ENCODE data around the gene PTPRA.

Gene PTPRA

DNA sequence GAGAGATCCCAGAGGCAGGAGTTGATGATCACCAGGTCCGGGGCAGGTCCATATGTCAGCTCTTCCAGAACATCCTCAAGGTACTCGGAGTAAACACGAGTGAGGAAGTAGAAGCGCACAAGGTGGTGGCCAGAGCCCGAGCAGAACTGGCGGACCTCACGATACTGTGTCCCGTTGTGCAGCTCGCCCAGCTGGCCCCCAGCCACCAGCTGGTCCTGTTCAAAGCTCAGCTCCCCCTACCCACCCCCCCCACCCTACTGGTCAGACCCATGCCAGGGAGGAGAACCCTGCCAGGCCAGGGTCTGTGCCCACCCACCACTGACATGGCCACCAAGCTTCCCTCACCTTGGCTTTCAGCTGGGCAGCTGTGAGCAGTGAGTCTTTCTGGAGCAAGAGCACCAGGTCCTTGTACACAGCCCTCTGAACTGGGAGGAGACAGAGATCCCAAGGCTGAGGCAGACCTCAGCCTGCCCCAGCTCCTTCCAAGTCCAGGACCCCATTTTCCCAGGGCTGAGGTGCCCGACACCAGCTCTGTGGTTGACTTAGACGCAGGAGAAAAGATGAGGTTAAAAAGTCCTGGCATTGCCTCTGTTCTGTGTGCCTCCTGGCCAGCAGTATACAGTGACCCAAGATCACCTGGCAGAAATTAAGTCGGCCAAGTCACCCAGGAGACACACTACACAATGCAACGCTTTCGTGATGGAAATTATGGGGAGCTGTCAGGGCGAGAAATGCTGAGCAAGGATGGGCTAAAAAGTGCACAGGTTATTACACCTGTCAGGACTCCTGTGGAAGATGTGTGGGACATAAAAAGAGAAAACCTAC is 34.2 kb upstream of the PTPRA start:
- peak overlapping the region; percentile 72 to 87 for H3K4me3 Mint-ChIP-seq
- no peaks in the 10 kb centered on the region for H3K27me3 Mint-ChIP-seq

DNA sequence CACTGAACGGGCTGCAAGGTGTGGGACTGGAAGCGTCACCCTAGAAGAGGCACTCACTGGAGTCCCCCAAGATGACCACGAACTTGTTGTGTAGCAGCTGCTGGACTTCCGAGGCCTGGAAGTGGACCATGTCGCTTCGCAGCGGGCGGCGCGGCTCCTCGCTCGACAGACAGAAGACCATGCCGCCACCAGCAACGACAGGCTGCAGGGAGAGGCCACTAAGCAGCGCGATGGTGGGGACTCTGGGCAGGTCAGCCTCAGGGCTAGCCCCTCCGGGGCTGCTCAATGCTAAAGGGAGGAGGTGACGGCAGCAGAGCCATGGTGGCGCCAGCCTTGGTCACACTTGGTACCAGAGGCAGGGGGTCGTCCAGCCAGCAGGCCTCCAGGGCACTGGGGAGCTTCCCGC is 33.5 kb upstream of the PTPRA start:
- H3K27me3 Mint-ChIP-seq = no peaks in the 10 kb centered on the region
- peaks cover 7% of the 10 kb centered on the region for H3K36me3 Mint-ChIP-seq (ENCODE audit: insufficient read depth)
- peak overlapping the region; percentile 76 to 78 for H3K27ac Mint-ChIP-seq
- H3K4me3 Mint-ChIP-seq = peak overlapping the region; percentile 72 to 87
- ATAC-seq (replicated peaks) (no peak), DNase-seq (no peak)
- peaks cover 17 to 37% of the 10 kb centered on the region in 2 donors for H3K4me1 Mint-ChIP-seq (ENCODE audit: low read depth in 2 of 2)
- no peaks in the 10 kb centered on the region for H3K9me3 Mint-ChIP-seq

More for the DNA sequence above, 34.2 kb upstream of the PTPRA start:
- ATAC-seq (replicated peaks) = no peak
- Mint-ChIP-seq H3K4me1 (ENCODE audit: low read depth in 2 of 2) (peaks cover 13 to 30% of the 10 kb centered on the region in 2 donors), H3K36me3 (ENCODE audit: insufficient read depth) (peaks cover 7% of the 10 kb centered on the region), H3K9me3 (no peaks in the 10 kb centered on the region), H3K27ac (peak overlapping the region; percentile 76 to 78)
- DNase-seq = no peak

DNA sequence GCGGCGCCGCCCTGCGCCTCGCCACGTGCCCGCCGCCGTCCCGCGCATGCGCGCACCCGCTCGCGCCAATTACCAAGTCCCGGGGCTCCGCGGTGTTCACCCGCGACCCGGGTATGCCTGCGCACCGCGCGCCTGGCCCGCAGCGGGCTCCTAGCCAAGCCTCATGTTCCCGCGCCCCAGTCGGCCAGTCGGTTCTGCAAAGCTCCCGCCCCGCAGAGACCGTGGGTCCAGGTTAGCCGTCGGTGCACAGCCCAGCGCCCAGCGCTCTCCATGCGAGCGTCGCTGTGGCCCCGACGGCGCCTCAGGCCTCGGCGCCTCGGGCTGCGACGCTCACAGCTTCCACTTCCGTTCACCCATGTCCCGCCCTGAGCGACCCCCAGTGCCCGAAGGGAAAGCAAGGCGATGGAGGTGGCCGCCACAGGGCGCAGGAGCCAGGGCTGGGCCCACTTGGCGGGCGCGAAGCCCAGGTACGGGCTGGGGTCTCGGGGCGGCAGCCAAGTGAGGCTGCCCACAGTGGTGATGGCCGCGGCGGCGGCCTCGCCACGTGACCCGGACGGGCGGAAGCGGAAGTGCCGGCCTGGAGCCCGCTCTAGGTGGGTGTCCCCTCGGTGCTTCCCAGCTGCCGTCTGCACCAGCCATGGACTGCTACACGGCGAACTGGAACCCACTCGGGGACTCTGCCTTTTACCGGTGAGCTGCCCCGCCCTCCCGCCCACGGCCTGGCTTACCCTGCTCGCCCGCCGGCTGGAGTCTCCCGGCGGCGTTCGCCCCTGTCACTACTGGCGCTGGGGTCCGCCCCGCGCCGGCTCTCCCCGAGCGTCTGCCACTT is 32.9 kb upstream of the PTPRA start, which contains the start of the genes PCED1A and VPS16:
Gene PCED1A (minus strand): TSS at position 518 of the 829 bp plus-strand sequence. CDS start 743 bp downstream, outside the sequence.
Gene VPS16 (plus strand): TSS at position 608 of the 829 bp plus-strand sequence. CDS start 30 bp downstream, at position 638.
- DNase-seq (peak; percentile 83 to 90 (median 88)), ATAC-seq (replicated peaks) (peak; percentile 98)
- H3K27ac Mint-ChIP-seq = peak within 1 kb of the TSS; percentile 76 to 78
- H3K27me3 Mint-ChIP-seq = no peaks in the 10 kb centered on the region
- peaks cover 7% of the 10 kb centered on the region for H3K36me3 Mint-ChIP-seq (ENCODE audit: insufficient read depth)
- H3K4me1 Mint-ChIP-seq (ENCODE audit: low read depth in 2 of 2) = peaks cover 20 to 42% of the 10 kb centered on the region in 2 donors
- peak within 1 kb of the TSS; percentile 76 to 87 for H3K4me3 Mint-ChIP-seq
- no peaks in the 10 kb centered on the region for H3K9me3 Mint-ChIP-seq

DNA sequence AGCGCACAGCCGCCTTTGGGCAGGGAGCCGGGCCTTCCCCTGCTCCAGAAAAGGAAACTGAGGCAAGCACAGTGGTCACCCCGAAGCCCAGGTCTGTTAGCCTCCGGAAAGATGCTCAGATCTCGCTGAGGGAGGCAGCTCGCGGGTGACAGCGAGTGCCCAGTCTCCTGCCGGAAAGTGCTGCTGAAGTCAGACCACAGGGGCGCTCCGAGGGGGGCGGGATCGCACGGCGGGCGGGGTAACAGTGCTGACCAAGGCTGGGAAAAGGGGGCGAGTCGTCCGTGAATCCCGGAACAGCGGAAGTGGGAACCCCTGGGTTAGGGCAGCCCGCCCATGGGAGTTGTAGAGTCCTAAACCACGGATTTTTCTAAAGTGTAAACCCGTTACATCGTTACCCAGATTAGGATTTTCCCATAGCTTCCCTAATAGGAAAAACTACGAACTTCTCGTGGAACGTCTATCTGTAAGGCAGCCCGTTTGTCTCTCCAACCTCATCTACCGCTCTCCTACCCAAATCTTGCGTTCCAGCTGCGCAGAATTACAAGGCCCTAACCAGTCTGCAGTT is 32.2 kb upstream of the PTPRA start:
- Mint-ChIP-seq H3K27ac (peak overlapping the region; percentile 76 to 78), H3K4me1 (ENCODE audit: low read depth in 2 of 2) (peaks cover 20 to 42% of the 10 kb centered on the region in 2 donors), H3K4me3 (peak overlapping the region; percentile 76 to 87), H3K9me3 (no peaks in the 10 kb centered on the region), H3K27me3 (no peaks in the 10 kb centered on the region), H3K36me3 (ENCODE audit: insufficient read depth) (peaks cover 7% of the 10 kb centered on the region)
- ATAC-seq (replicated peaks) (peak; percentile 26), DNase-seq (peak in 2 of 3 experiments; percentile 16 to 33)

DNA sequence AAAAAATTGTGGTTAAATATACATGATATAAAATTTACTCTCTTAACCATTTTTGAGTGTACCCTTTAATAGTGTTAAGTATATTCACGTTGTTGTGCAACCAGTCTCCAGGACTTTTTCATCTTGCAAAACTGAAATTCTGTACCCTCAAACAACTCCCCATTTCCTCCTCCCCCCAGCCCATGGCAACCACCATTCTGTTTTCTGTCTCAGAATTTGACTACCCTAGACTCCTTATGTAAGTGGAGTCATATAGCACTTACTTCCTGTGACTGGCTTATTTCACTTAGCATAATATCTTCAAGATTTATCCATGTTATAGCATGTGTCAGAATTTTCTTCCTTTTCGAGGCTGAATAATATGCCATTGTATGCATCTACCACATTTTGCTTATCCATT is 27.7 kb upstream of the PTPRA start:
- ATAC-seq (replicated peaks) = no peak

DNA sequence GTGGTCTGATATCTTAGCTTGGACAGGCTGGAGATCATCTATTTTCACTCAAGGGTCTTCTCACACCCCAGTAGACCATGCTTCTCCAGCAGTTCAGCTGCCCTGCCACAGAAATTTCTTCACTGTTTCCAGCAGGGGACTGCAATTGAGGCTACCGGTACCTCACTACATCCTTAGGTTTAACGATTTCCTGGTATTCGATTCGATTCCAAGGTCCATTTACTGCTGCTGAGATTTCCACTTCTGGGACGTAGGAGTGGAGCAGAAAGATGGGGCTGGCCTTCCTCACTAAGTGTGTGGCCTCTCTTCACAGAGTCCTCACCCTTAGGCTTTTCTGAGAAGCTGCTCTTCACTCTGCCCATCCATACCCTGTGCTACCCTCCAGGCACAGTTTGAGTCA is 26.6 kb upstream of the PTPRA start:
- Mint-ChIP-seq H3K27ac (no peak overlapping the region), H3K36me3 (ENCODE audit: insufficient read depth) (peaks cover 10% of the 10 kb centered on the region), H3K27me3 (no peaks in the 10 kb centered on the region), H3K4me1 (ENCODE audit: low read depth in 2 of 2) (peaks cover 12 to 28% of the 10 kb centered on the region in 2 donors), H3K9me3 (no peaks in the 10 kb centered on the region), H3K4me3 (no peak overlapping the region)
- DNase-seq (no peak), ATAC-seq (replicated peaks) (no peak)

More for the DNA sequence above, 27.7 kb upstream of the PTPRA start:
- H3K4me3 Mint-ChIP-seq = no peak overlapping the region
- peak overlapping the region in 1 of 2 donors; percentile 44 for H3K27ac Mint-ChIP-seq
- H3K9me3 Mint-ChIP-seq = no peaks in the 10 kb centered on the region
- peaks cover 13 to 30% of the 10 kb centered on the region in 2 donors for H3K4me1 Mint-ChIP-seq (ENCODE audit: low read depth in 2 of 2)
- peaks cover 7% of the 10 kb centered on the region for H3K36me3 Mint-ChIP-seq (ENCODE audit: insufficient read depth)
- H3K27me3 Mint-ChIP-seq = no peaks in the 10 kb centered on the region
- DNase-seq = no peak

DNA sequence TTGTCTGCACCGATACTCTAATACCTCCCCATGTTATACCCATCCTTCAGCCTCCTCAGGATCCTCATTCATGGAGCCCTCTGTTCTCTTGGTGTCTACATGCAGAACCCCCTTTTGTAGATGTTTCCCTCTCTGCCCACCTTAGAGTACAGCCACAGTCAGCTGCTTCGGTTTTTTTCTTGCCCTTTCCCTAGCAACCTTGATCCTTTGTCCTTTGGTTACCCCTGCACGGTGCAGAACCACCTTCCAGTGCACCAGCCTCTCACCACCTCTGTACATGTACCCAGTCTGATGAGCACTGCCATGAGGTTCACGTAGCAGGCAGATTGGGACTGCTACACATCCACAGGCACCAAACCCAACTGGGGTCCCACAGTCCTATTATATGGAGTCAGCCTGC is 25.5 kb upstream of the PTPRA start:
- no peak for ATAC-seq (replicated peaks)
- Mint-ChIP-seq H3K9me3 (no peaks in the 10 kb centered on the region), H3K4me1 (ENCODE audit: low read depth in 2 of 2) (peaks cover 23 to 35% of the 10 kb centered on the region in 2 donors), H3K27me3 (no peaks in the 10 kb centered on the region), H3K4me3 (no peak overlapping the region), H3K36me3 (ENCODE audit: insufficient read depth) (peaks cover 15% of the 10 kb centered on the region), H3K27ac (no peak overlapping the region)
- no peak for DNase-seq

DNA sequence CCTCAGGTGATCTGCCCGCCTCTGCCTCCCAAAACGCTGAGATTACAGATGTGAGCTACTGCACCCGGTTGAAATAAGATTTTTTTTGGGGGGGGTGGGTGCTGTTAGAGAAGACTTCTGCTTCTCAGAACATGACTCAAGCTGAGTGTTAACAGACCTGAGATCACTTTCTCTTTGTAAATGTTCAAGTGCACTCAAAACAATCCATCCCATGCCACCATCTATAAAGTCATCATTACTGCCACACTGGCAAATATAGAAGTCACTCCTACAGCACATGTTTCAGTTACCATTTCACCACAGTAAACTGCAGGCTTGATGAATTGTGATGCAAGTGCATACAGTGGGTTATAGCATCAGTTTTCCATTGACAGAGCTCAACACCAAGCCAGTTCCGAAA is 23.8 kb upstream of the PTPRA start:
- H3K9me3 Mint-ChIP-seq = no peaks in the 10 kb centered on the region
- peaks cover 15% of the 10 kb centered on the region for H3K36me3 Mint-ChIP-seq (ENCODE audit: insufficient read depth)
- H3K4me3 Mint-ChIP-seq = no peak overlapping the region
- no peaks in the 10 kb centered on the region for H3K27me3 Mint-ChIP-seq
- H3K27ac Mint-ChIP-seq = no peak overlapping the region
- no peak for DNase-seq
- no peak for ATAC-seq (replicated peaks)
- H3K4me1 Mint-ChIP-seq (ENCODE audit: low read depth in 2 of 2) = peaks cover 22 to 30% of the 10 kb centered on the region in 2 donors

DNA sequence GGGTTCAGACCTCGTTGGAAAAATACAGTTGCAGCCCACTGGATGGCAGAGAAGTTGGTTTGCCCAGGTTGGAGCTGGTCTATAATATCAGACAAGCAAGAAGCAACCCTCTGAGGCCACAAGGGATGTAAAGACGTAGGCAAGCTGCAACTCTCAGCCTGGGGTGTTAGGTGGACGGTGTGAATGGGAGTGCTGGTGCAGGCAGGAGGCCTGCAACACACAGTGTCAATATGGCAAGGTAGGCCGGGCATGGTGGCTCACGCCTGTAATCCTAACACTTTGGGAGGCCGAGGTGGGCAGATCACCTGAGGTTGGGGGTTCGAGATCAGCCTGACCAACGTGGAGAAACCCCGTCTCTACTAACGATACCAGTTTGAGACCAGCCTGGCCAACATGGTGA is 22.2 kb upstream of the PTPRA start:
- peak overlapping the region; percentile 17 to 46 for H3K4me3 Mint-ChIP-seq
- H3K27ac Mint-ChIP-seq = peak overlapping the region; percentile 28 to 88
- ATAC-seq (replicated peaks) = no peak

DNA sequence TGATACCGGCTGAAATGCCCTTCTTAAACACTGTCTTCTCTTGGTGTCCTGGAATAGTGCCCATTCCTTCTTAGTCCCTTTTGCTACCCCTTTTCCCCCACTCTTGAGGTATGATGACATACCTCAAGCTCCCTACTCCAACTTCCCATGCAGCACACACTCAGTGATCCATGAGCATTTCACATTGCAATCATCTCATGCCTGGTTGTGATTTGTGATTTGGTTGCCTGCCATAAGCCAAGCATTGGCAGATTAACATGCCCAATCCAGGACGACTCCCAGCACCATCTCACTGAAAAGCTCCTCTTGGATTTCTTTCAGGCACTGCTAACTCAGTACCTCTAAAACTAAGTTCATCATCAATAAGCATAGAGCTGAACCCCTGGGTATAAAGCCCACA is 14.7 kb upstream of the PTPRA start:
- no peak overlapping the region for H3K4me3 Mint-ChIP-seq
- no peak for DNase-seq
- ATAC-seq (replicated peaks) = no peak
- H3K36me3 Mint-ChIP-seq (ENCODE audit: insufficient read depth) = peaks cover 8% of the 10 kb centered on the region
- no peaks in the 10 kb centered on the region for H3K27me3 Mint-ChIP-seq
- H3K4me1 Mint-ChIP-seq (ENCODE audit: low read depth in 2 of 2) = peaks cover 2 to 11% of the 10 kb centered on the region in 2 donors
- H3K9me3 Mint-ChIP-seq = no peaks in the 10 kb centered on the region
- H3K27ac Mint-ChIP-seq = peak overlapping the region in 1 of 2 donors; percentile 27

More for the DNA sequence above, 22.2 kb upstream of the PTPRA start:
- Mint-ChIP-seq H3K4me1 (ENCODE audit: low read depth in 2 of 2) (peaks cover 19 to 23% of the 10 kb centered on the region in 2 donors), H3K9me3 (no peaks in the 10 kb centered on the region), H3K36me3 (ENCODE audit: insufficient read depth) (peaks cover 18% of the 10 kb centered on the region), H3K27me3 (no peaks in the 10 kb centered on the region)
- DNase-seq = no peak

DNA sequence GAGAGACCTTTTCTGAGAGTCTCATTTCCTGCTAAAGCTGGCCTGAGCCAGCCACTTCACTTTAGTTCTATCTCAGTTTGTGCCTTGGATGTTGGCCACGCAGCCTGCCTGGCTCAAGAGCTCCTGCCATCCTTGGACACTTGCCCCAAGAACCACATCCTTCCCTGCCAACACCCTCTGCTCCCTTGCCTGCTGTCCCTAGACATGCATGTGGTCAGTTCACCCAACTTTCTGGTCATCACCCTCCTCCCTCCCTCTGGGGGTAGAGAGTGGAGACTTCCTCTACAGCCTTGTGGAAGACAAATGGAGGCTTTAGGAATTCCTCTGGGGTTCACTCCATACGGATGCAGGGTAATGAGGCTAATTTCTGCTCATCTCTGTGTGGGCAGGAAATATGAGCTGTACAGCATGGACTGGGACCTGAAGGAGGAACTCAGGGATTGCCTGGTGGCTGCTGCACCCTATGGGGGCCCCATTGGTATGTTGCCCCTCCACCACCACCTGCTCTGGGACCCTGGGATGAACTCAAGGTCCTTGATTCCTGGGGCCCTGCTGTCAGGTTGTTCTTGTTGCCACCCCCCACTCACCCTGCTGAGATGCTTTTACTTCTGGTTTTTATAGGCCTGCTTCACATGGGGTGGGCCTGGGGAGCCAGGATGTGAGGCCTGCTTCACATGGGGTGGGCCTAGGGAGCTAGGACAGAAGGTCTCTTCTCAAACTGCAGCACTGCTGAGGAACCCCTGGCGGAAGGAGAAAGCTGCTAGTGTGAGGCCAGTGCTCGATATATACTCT is 13.8 kb upstream of the PTPRA start:
- Mint-ChIP-seq H3K4me1 (ENCODE audit: low read depth in 2 of 2) (peaks cover 2 to 9% of the 10 kb centered on the region in 2 donors), H3K9me3 (no peaks in the 10 kb centered on the region), H3K27ac (peak overlapping the region in 1 of 2 donors; percentile 44), H3K36me3 (ENCODE audit: insufficient read depth) (peaks cover 9% of the 10 kb centered on the region), H3K27me3 (no peaks in the 10 kb centered on the region), H3K4me3 (no peak overlapping the region)
- no peak for DNase-seq
- ATAC-seq (replicated peaks) = no peak

DNA sequence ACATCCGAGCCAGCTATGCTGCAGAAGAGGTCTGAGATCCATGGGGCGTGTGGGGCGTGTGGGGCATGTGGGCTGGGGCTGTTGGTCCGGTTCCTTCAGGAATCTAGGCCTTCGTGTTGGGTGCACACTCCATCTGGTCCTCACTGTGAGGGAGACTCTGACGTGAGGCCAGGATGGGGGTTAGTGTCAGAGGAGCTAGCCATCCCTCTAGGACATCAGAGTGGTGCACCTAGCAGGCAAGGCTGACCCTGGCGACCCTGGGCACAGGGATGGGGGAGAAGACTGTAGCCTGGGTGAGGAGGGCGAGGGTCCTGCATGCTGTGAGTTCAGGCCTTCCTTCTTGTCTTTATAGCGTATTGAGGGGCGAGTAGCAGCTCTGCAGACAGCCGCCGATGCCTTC is 8.7 kb upstream of the PTPRA start:
- Mint-ChIP-seq H3K4me3 (peak overlapping the region in 1 of 2 donors; percentile 46), H3K27ac (peak overlapping the region; percentile 85 to 90), H3K27me3 (no peaks in the 10 kb centered on the region), H3K9me3 (no peaks in the 10 kb centered on the region), H3K36me3 (ENCODE audit: insufficient read depth) (peaks cover 18% of the 10 kb centered on the region), H3K4me1 (ENCODE audit: low read depth in 2 of 2) (peaks cover 28 to 33% of the 10 kb centered on the region in 2 donors)
- no peak for ATAC-seq (replicated peaks)
- no peak for DNase-seq

Measured in effector memory CD8-positive, alpha-beta T cell (primary cell).